Measurements from ENCODE around the gene TSPAN5.

TSPAN5 gene

GRCh38 chr4:98509721-98510120, 148.7 kb downstream of the TSPAN5 start:
- no peak for DNase-seq (ENCODE audit: low spot score)
- TF ChIP-seq, protein P1, sequence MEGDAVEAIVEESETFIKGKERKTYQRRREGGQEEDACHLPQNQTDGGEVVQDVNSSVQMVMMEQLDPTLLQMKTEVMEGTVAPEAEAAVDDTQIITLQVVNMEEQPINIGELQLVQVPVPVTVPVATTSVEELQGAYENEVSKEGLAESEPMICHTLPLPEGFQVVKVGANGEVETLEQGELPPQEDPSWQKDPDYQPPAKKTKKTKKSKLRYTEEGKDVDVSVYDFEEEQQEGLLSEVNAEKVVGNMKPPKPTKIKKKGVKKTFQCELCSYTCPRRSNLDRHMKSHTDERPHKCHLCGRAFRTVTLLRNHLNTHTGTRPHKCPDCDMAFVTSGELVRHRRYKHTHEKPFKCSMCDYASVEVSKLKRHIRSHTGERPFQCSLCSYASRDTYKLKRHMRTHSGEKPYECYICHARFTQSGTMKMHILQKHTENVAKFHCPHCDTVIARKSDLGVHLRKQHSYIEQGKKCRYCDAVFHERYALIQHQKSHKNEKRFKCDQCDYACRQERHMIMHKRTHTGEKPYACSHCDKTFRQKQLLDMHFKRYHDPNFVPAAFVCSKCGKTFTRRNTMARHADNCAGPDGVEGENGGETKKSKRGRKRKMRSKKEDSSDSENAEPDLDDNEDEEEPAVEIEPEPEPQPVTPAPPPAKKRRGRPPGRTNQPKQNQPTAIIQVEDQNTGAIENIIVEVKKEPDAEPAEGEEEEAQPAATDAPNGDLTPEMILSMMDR (IDR thresholded peaks at IDR 0.05; ENCODE audit: extremely low read depth, insufficient read depth, missing control alignments), result no peak
- in situ Hi-C loops (cut with MboI; ENCODE audit: low pct_unique_long_range_greater_than_20kb, low sequenced_read_pairs, unreplicated experiment), result no loop called here

DNA sequence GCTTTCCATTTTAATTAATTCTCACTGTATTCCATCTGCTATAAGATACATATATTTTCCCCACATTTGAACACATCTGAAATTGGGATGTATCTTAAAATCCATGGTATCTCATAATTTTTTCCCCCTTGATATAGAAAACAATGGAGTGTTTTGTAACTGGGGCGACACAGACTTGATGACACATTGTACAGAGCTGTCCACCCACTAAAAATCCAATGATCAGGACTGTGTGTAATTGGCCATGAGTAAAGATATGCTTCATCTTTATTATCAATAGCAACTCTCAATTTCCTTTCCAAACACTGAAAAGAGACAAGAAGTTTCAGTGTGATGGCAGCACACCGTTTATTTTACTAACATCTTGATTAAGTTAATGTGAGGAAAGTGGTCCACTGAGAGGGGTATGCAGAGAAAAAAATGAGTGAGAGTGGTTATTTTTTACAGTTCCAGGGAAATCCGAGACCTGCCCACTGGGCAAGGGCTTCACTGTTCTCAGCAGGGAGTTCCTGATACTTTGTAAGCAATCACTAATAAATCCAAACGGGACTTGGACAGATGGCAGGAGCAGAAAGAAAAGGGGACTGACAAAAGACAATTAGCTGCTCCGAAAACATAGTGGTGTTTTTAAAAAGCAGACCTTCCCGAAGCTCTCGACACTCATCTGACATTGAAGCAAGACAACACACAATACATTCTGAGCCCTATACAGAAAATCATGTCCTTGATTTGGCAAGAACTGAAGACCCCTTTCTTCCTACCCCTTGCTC, 149.4 kb downstream of the TSPAN5 start:
- in situ Hi-C loops (cut with MboI; ENCODE audit: low pct_unique_long_range_greater_than_20kb, low sequenced_read_pairs, unreplicated experiment), result no loop called here
- no peak for DNase-seq (ENCODE audit: low spot score)
- TF ChIP-seq, protein P1 (IDR thresholded peaks at IDR 0.05; ENCODE audit: extremely low read depth, insufficient read depth, missing control alignments), result no peak

DNA sequence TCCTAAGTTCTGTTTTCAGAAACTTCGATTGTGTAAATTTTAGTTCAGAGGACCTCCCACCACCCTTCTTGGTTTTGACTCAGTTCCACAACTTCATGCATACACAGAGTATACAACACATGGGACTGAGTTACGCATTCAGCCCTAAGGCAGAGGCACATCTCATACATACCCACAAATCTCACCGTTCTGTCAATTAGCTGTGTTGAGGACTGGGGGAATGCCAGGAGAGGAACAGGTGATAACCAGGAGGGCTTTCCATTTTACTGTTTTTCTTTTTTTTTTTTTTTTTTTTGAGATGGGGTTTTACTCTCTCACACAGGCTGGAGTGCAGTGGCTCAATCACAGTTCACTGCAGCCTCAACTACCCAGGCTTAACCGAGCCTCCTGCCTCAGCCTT, 150.2 kb downstream of the TSPAN5 start:
- in situ Hi-C loops (cut with MboI; ENCODE audit: low pct_unique_long_range_greater_than_20kb, low sequenced_read_pairs, unreplicated experiment), result no loop called here
- TF ChIP-seq, protein P1 (IDR thresholded peaks at IDR 0.05; ENCODE audit: extremely low read depth, insufficient read depth, missing control alignments), result no peak
- DNase-seq (ENCODE audit: low spot score), result no peak

- DNase-seq (ENCODE audit: low spot score), result no peak
- in situ Hi-C loops (cut with MboI; ENCODE audit: low pct_unique_long_range_greater_than_20kb, low sequenced_read_pairs, unreplicated experiment), result no loop called here
- TF ChIP-seq, protein P1 (IDR thresholded peaks at IDR 0.05; ENCODE audit: extremely low read depth, insufficient read depth, missing control alignments), result no peak
These were observed 151.1 kb downstream of the TSPAN5 start for GRCh38 chr4:98507299-98507698.

- no peak for DNase-seq (ENCODE audit: low spot score)
- TF ChIP-seq, protein P1 (IDR thresholded peaks at IDR 0.05; ENCODE audit: extremely low read depth, insufficient read depth, missing control alignments), result no peak
- in situ Hi-C loops (cut with MboI; ENCODE audit: low pct_unique_long_range_greater_than_20kb, low sequenced_read_pairs, unreplicated experiment), result no loop called here
These were observed 151.8 kb downstream of the TSPAN5 start for GRCh38 chr4:98506462-98507132.

GRCh38 chr4:98505992-98506391, 152.4 kb downstream of the TSPAN5 start:
- no peak for DNase-seq (ENCODE audit: low spot score)
- TF ChIP-seq, protein P1 (IDR thresholded peaks at IDR 0.05; ENCODE audit: extremely low read depth, insufficient read depth, missing control alignments), result no peak
- in situ Hi-C loops (cut with MboI; ENCODE audit: low pct_unique_long_range_greater_than_20kb, low sequenced_read_pairs, unreplicated experiment), result no loop called here
